ENCODE measurements around the gene MN1.
A peak's percentile ranks its signal among the peaks of the same experiment; 100 is the strongest.

Gene MN1

DNA sequence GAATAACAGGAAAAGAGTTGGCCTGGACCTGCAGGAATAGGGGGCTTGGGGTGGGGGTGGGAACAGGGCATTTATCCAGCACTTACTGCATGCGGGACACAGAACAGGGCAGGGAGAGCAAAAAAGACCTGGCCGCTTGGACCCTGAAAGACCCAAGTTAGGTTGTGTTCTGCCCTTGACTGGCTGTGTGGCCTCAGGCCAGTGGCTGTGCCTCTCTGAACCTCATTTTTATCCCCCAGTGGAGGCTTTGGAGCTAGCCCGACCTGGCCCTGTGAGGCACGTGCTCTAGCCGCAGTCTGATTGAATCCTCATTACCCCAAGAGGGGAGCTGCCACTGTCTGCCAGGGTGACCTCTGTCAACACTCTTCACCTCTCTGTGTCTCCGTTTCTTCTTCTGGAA lies 68.7 kb downstream of the MN1 start:
- DNase-seq (ENCODE audit: low read depth), result no peak

DNA sequence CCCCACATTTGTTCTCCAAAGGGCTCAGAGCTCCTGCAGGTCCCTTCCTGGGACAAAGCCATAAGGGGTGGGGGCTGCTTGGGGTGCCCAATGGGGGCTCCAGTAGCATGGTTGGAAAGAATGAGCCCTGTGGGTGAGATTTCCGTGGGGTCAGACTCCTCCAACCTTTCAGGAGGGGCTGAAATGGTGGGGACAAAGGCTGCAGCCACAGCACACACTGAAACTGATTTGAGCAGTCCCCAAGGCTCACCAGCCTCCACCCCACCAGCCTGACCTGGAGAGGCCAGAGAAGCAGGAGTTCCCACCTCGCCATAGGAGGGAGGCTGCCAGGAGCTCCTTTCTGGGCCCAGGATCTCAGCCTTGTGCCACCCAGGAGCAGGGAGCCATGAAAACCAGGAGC lies 69.2 kb downstream of the MN1 start:
- no peak for DNase-seq (ENCODE audit: low read depth)

GRCh38 chr22:27731621-27732020 lies 69.9 kb downstream of the MN1 start:
- no peak for DNase-seq (ENCODE audit: low read depth)

DNA sequence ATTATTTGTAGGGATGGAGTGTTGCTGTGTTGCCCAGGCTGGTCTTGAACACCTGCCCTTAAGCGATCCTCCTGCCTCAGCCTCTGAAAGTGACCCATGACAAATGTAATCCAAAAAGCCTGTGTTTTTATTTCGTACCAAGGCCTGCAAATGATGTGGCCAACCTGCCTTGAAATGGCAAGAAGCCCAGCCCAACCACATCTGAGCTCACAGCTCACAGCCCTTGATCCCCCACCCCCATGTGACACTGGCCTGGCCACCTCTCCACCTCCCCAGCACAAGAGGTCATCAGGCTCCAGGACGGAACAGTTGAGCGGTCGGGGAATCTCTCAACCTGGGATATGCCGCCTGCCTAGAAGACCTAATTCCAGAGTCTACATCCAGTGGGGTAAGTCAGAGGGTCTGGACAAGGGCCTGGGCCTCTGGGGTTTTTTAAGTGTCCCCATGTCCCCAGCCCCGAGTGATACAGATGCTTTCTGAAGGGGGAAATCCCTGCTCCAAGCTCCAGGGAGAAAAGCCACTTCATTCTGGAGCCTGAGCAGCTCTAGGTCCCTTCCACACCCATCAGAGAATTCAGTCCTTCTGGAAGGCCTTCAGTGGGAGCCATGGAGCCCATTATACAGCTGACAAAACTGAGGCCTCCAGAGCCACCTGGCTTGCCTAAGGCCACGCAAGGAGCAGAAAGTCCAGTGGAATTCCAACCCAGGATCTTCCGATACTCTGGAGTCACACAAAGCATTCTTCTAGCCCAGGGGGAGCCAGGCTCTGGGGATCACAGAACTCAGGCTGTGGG lies 70.7 kb downstream of the MN1 start:
- no peak for DNase-seq (ENCODE audit: low read depth)

GRCh38 chr22:27729246-27729645 lies 72.3 kb downstream of the MN1 start:
- no peak for DNase-seq (ENCODE audit: low read depth)

- DNase-seq (ENCODE audit: low read depth), result no peak
Observed at GRCh38 chr22:27727673-27728451, 73.7 kb downstream of the MN1 start.

DNA sequence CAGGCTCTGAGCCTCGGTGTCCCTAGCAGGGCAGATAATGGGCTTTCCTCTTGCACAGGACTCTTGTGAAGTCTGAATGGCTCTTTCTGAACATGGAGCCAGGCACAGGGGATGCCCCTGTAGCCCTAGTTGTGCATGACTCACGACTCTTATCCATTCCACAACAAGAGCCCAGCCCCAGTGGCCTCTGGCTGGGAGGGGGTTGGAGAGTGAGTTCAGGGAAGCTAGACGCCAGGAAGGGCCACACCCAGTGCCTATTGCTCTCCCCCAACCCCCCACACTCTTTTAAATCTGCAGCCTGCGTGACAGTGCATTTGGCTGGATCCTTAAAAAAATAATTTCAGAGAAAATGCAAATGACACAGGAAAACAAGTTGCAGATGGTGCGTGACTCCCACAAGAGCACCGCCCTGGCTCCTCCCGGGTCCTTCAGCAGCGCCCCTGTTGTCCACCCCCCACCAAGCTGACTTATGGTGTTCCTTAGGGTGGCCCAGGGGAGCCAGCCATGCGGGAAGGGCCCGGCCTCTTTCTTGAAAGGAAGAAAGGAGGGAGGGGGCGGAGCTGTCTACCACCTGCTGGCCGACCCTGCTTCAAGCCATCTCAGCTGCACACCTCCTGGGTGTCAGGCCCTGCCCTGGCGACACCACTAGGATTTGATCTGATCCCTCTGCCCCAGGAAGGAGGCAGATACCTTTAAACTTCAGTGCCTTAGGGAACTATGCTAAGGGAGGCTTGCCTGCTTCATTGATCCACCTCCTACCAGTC lies 74.7 kb downstream of the MN1 start:
- peak; percentile 75 for DNase-seq (ENCODE audit: low read depth)

DNA sequence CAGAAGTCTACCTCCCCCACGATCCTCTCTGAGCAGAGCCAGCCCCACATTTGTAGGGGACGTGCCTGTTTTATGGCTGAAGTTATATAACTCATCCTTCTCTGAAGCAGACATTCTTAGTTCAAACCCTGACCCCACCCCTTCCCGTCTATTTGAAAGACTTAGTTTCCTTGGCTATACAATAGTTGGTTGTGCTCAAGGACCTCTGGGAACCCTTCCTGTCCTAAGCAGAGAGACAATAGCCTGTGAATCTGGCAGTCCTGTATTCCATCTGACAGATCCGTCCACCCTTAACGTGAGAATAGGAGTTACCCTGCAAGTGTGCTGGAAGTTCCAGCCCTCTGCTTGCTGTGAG lies 75.2 kb downstream of the MN1 start:
- DNase-seq (ENCODE audit: low read depth), result no peak

DNA sequence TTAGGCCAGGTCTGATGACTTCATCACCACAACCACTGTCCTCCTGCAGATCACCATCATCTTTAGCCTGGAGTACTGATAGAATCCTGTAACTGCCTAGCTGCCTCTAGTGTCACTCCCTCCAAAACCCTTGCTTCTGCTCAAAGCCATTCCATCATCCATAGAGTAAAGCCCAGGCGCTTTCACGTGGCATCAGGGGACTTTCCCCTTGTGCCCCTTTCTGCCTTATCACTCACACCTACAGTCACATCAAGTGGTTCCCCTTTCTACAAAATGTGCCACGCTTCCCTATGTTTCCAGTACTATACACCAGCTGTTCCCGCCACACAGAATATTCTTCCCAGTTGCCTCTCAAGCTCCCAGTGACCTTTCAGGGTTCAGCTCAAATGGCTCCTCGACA lies 75.9 kb downstream of the MN1 start:
- no peak for DNase-seq (ENCODE audit: low read depth)

DNA sequence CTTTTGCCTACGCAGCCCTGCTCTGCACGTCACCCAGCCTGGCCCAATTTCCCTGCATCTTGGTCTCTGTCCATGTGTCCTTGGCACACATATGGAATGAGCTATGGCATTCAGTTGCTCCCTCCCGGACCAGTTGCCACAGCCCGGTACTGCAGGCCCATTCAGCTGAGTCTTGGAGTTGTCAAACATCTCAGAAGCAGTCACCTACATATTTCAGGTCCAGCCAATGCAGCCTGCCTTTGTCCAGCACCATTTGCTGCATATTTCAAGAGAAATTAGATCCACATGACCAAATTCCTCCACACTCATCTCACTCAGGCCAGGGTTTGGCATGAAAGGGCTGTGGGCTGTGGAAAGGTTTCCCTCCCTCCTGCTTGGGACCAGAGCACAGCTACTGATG lies 76.8 kb downstream of the MN1 start:
- no peak for DNase-seq (ENCODE audit: low read depth)

DNA sequence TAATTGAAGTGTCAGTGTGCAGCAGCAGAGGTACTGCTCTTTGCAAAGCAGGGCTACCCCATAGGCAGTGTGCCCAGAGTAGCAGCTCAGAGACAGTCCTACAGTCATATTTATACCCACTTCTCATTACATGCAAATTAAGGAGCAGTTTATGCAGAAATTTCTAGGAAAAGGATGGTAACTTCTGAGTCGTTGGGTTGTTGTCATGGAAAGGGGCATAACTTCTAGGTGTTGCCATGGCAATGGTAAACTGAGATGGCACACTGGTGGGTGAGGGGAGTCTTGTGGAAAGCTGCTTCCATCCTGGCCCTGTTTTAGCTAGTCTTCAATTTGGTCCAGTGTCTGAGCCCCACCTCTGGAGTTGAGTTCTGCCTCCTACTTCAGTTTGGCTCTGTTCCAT lies 77.4 kb downstream of the MN1 start:
- no peak for DNase-seq (ENCODE audit: low read depth)

DNA sequence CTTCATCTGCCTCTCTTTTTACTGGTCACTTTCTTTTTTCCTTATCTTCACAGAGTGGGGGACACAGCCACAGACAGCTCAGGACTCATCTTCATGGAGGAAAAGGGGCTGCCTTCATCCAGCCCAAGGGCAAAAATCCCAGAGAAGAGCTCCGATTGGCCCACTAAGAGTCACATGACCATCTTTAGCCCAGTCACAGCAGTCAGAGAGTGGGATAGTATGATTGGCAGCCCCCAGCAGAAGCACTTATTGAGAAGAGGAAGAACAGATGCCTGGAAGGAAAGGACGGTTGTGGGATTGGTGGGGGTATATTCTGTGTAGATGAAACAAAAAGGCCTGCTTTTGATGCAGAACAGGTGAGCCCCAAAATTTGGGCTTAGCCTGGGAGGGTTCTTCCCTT lies 77.8 kb downstream of the MN1 start:
- DNase-seq (ENCODE audit: low read depth), result no peak

DNA sequence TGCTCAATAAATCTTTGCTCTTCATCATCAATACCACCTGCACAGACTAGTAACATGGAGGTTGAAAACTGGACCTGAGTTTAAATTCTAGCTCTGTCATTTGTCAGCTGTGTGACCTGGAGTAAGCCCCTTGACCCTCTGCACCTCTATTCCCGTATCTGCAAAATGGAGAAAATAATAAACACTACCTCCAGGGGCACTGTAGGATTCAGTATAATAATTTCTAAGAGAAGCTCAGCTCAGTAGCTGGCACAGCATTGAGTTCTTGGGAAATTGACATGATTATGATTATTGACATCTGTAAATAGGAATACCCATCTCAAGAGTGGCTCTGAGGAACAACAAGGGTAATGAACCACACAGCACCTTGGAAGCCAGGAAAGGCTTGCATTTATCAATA lies 78.4 kb downstream of the MN1 start:
- no peak for DNase-seq (ENCODE audit: low read depth)

- no peak for DNase-seq (ENCODE audit: low read depth)
Observed at GRCh38 chr22:27720860-27721259, 80.7 kb downstream of the MN1 start.

DNA sequence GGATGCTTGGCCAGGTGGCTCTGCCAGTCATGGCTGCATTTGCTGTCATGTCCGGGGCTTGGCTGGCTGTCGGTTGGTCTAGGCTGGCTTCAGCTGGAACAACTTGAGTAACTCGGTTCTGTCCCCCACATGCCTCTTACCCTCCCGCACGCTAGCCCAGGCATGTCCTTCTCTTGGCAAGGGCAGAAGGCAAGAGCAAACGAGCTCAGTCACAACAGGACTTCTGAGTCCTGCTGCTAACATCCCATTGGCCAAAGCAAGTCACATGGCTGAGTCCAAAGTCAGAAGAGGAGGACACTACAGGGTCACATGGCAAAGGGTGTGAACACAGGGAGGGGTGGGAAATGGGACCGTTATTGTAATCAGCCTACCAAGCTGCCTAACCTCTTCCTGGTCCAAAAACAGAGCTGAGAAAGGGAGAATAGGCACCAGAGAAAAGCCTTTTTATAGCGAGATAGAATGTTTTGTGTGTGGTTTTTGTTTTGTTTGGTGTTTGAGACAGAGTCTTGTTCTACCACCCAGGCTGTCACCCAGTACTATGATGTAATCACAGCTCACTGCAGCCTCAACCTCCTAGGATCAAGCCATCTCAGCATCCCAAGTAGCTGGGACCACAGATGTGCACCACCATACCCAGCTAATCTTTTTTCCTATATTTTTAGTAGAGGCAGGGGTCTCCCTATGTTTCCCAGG lies 81.9 kb downstream of the MN1 start:
- no peak for DNase-seq (ENCODE audit: low read depth)

DNA sequence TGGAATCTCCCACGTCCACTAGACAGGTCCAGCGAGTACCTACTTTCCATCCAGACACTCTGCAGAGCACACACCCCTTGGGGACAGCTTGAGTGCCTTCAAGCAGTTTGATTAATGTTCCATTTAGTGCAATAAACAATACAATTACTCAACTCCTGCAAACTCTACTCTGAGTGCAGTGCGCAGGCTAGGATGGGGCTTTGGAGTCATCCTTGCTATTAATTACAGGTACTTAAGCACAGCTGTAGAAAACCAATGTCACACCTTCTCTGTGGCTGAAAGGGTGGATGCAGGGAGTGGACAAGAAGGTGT lies 82.6 kb downstream of the MN1 start:
- no peak for DNase-seq (ENCODE audit: low read depth)

DNA sequence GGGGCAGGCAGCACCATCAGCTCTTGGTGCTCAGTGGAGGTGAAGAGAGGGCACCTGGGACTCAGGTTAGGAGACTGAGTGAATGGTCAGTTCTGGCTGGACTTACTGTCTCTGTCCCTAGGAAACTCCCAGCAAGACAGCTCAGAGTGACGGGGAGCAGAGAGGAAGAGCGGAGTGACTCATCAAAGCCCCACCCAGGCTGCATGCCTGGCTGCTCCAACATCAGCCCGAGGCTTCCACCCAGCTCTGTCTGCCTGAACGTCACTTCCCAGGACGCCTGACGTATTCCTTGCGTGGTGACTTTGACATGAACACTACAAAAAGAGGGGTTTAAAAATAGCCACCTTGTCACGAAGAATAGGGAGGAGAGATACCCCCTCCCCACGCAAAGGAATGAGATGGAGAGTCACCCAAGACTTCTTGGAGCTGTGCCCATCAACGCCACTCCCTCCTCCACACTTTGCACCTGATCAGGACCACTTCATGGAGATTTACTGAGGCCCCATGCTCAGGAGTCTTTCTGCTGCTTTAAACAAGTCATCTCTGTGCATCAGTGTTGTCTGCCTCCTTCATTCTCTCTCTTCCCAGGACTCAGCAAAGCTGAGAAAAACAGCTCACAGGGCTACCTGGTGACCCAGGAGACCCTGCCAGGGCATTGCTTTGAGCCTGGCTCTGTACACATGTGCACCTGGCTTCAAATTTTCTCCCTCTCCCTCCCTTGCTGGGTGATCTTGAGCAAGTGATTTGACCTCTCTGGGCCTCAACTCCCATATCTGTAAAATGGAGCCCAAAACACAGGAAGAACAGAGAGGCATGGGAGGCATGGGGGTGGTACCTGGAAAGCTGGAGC lies 83.1 kb downstream of the MN1 start:
- DNase-seq (ENCODE audit: low read depth), result peak; percentile 90

DNA sequence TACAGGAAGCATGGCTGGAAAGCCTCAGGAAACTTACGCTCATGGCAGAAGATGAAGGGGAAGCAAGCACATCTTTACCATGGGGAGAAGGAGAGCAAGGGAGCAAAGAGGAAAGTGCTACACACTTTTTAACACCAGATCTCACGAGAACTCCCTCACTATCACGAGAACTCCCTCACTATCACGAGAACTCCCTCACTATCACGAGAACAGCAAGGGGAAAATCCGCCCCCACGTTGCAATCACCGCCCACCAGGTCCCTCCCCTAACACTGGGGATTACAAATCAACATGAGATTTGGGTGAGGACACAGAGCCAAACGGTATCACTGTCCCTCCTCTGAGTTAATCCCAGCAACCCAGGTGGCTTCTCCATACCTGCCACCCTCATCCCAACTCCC lies 84.5 kb downstream of the MN1 start:
- DNase-seq (ENCODE audit: low read depth), result no peak

- no peak for DNase-seq (ENCODE audit: low read depth)
Observed at GRCh38 chr22:27716074-27716473, 85.5 kb downstream of the MN1 start.

DNA sequence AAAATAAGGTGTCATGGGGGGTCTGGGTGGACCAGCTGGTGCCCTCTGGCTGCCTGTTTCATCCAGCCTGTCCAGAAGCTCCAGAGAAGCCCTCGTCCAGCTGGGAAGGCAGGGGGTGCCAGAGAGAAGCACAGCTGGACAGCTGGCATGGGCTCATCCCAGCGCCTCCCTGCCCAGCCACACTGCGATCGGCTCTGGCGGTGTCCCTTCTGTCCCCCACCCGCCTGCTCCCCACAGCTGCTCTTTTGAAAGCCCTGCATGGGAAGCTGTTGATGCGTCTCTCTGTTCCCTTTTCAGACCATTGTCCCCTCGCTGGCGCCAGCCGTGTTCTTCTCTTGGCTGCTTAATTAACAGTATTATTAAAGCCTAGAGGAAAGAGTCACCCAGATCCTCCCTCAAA lies 86.5 kb downstream of the MN1 start:
- no peak for DNase-seq (ENCODE audit: low read depth)

DNA sequence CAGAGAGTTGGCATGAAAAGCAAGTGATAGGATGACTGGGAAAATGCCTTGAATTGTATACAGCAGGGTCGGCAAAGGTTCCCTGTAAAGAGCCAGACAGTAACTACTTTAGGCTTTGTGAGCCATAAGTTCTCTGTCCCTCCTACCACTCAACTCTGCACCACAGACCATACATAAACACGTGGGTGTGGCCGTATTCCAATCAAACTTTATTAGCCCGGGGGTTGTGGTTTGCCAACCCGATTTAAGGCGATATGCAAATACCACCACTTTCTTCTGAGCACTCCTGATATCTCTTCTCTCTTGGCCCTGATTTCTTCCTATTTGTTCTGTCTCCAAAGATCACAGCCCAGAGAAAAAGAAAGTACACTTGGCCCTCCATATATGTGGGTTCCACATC lies 87.5 kb downstream of the MN1 start:
- DNase-seq (ENCODE audit: low read depth), result no peak

- no peak for DNase-seq (ENCODE audit: low read depth)
Observed at GRCh38 chr22:27713461-27713860, 88.1 kb downstream of the MN1 start.

Data from stromal cell of bone marrow (primary cell).